HG02884 (cell line): ENCODE data around the gene TNP2.

Source experiments
- ATAC-seq: cut with Tn5 transposase; IDR thresholded peaks from one replicate; pipeline ENCODE4 v1.9.1; 2021; ENCODE audit warnings: mild to moderate bottlenecking, moderate library complexity; ENCODE audit not compliant: unreplicated experiment

Gene TNP2

GRCh38 chr16:11278681-11279628, 9.8 kb upstream of the TNP2 start:
- no peak for ATAC-seq

GRCh38 chr16:11277607-11278337, 8.6 kb upstream of the TNP2 start:
- no peak for ATAC-seq

DNA sequence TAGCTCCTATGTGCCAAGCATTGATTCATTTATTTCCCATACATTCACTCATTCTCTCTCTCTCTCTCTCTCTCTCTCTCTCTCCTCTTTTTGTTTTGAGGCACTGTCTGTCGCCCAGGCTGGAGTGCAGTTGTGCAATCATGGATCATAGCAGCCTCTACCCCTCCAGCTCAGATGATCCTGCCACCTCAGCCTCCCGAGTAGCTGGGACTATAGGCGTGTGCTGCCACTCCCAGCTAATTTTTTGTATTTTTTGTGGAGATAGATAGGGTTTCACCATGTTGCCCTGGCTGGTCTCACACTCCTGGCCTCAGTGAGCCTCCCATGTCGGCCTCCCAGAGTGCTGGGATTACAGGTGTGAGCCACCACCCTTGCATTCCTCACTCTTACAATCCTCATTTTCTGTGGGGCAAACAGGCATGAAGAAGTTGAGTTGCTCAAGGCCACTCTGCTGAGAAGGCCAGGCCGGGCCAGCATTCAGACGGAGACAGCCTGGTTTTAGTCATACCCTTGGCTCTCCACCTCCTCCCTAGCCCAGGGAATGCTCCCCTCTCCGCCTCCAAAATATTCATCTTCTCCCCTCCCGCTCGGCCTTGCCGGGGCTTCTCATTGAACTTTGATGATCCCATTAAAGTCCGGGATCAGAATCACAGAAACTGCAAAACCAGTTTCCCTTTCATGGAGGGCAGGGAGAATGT, 7.9 kb upstream of the TNP2 start:
- no peak for ATAC-seq

DNA sequence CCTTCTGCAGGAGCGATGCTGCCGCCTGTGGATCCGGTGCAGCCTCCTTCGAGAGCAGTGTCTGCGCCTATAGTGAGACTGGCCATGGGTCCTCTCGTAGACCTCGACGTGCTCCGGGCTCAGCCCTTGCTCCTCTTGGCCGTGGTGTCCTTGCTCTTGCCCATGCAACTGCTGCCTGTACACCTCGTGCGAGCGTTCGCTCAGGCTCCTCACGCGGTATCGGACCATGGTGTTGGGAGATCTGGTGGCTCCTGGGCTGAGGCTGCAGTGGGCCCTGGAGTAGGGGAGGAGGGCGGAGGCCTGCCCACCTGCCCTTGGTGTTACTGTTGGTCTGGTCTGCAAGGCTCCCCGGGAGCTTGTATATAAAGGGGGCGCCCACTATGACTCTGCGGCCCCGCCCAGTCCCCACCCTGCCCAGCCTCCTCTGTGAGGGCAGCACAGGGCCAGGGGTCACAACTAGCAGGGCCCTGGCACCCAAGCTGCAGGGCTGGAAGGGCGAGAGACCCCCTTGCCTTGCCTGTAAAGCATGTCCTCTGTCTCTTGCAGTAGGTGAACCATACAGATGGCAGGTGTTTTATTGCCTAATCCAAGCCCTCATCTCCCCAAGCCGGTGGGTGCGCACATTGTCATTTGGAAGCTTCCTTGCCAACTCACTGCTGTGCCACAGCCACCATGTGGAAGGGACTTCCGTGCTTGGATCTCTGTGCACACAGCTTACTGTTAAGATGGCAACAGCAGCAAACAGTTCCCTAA, 7.2 kb upstream of the TNP2 start, which contains the start of gene PRM2:
PRM2 (minus strand) TSS at position 338 of the 753 bp plus-strand sequence; CDS start at position 228, 110 bp downstream.
- no peak for ATAC-seq

GRCh38 chr16:11274964-11275363, 5.8 kb upstream of the TNP2 start:
- no peak for ATAC-seq

DNA sequence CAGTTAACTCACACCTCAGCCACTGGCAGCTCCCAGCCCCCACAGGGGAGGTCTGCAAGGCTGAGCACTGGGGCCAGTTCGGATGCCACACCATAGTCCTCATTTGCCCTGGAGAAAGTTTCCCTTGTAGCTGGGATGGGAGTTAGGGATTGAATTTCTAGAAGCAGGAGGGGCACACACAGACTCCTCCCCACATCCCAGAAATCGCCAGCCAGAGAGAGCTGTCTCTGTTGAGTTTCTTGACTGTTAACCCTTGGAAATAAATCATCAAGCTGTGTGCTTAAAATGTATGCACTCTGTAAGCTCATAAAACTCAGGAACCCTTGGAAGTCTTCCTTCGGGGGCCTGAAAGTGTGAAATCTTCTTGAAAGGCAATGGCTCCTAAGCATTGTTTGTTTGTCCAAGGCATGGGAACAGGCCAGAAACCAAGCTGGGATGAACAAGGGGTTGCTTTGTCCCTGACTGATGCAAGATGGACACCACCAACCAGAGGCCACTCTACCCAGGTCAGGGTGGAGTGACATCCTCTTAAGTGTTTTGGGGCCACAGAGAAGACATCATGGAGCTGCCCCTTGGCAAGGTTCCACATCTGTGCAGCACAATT, 4.7 kb upstream of the TNP2 start:
- no peak for ATAC-seq

DNA sequence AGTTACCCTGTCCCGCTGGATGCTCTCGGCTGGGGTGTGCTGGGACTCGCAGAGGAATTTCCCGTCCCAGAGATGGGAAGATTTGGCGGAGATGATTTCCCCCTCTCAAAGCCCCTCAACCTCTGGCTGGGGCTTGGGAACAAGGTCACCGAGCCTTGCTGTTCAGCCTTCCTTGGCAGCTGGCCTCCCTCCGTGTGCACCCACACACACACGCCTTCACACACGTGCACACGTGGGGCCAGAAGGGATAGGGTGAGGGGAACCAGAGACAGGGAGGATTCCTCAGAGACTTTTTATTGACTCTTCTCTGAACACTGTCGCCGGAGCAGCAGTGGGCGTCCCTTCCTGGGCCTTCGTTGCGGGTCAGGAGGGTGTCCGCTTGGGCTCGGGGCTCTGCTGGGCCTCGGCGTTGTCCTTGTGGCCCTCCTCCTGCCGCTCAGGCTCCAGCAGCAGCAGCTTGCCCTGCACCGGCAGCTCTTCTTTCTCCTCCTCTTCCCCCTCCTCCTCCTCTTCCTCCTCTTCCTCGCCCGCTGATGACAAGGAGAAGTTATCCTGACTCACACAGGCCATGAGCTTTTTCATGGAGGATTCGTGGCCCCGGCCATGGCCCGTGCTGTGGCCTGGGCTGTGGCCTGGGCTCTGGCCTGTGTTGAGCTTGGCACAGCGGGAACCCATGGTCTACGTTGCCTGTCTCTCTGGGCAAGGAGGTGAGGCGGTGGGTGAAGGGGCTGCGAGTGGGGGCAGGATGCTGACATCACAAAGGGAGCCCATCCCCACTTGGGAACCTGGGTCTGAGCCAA, 4.0 kb upstream of the TNP2 start, which contains the start of gene PRM3:
PRM3 (minus strand) TSS at position 709 of the 800 bp plus-strand sequence; CDS start at position 675, 34 bp downstream.
- no peak for ATAC-seq

- ATAC-seq, result no peak
These were observed 3.4 kb upstream of the TNP2 start for GRCh38 chr16:11272484-11272883.

DNA sequence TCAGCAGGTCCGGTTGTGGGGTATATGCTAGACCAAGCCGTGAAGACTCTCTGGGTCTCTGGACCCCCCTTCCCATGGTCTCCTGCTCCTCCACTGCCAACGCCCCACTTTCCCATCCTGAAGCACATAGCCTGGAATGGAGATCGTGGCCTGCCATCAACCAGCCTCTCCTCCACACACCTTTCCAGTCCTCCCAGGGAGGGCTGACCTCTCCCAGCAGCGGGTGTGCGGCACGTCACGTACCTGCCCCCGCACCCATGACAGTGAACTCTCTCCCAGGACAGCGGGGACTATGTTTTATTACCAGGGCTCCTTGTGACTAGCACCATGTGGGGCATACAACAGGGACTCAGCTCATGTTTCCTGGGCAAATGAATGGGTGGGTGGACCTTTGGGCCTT, 2.5 kb upstream of the TNP2 start:
- no peak for ATAC-seq

DNA sequence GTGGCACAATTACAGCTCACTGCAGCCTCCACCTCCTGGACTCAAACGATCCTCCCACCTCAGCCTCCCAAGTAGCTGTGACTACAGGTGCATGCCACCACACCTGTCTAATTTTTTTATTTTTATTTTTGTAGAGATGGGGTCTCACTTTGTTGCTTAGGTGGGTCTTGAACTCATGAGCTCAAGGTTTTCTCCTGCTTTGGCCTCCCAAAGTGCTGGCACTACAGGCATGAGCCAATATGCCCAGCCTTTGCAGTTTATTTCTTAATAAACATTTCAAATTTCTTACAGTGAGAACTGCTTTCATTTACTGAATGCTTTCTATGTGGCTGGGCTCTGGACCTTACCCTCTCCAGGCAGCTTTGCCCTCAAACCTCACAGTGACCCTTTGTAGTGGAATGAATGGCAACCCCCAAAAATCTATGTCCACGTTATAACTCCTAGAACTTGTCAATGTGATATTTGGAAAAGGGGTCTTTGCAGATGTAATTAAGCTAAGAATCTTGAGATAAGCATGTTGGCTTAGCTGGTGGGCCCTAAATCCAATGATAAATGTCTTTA, 1.6 kb upstream of the TNP2 start:
- ATAC-seq, result no peak

- no peak for ATAC-seq
These were observed 4.0 kb downstream of the TNP2 start for GRCh38 chr16:11265124-11265523.

DNA sequence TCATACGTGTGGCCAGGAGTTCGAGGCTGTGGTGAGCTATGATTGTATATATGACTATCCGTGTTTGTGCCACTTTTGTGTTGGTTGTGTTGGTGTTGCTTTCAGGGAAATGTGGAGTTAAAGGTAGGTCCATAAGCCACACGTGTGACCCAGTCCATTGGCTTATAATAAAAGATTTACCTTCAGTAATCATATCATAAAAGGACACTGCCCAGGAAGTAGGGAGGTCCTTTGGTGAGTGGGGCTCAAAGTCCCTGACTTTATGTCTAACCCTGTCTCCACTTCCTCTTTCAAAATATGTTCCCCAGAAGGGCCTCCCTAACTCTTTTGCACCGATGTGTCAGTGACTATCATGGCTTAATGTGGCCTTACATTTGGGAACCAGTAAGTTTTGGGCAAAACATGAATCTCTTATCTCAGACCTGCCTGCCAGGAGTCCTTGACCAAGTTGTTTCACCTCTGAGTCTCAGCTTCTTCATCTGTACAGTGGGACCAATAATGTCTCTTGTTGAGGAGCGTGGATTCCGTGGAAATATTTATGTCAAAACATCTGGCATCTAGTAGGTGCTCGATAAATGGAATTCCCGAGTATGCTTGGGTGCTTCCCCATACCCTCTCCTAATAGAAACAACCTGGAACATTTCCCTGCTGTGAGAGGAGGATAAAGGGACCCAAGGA, 4.8 kb downstream of the TNP2 start:
- no peak for ATAC-seq

- no peak for ATAC-seq
These were observed 5.4 kb downstream of the TNP2 start for GRCh38 chr16:11263737-11264136.

GRCh38 chr16:11262915-11263314, 6.2 kb downstream of the TNP2 start:
- no peak for ATAC-seq

GRCh38 chr16:11260596-11260966, 8.5 kb downstream of the TNP2 start:
- ATAC-seq, result no peak

- no peak for ATAC-seq
These were observed 9.2 kb downstream of the TNP2 start for GRCh38 chr16:11259655-11260595.
